Measurements from ENCODE around the gene GRN. TPM values are rescaled to one million over a fixed set of nuclear protein-coding genes. Genes with fewer than 3 reads are reported as not detected.
A peak's percentile ranks its signal among the peaks of the same experiment; 100 is the strongest.

GRN gene
- polyA plus RNA-seq, 1 of the 3 experiments (the other 2 are of a cell fraction), result 442 TPM

DNA sequence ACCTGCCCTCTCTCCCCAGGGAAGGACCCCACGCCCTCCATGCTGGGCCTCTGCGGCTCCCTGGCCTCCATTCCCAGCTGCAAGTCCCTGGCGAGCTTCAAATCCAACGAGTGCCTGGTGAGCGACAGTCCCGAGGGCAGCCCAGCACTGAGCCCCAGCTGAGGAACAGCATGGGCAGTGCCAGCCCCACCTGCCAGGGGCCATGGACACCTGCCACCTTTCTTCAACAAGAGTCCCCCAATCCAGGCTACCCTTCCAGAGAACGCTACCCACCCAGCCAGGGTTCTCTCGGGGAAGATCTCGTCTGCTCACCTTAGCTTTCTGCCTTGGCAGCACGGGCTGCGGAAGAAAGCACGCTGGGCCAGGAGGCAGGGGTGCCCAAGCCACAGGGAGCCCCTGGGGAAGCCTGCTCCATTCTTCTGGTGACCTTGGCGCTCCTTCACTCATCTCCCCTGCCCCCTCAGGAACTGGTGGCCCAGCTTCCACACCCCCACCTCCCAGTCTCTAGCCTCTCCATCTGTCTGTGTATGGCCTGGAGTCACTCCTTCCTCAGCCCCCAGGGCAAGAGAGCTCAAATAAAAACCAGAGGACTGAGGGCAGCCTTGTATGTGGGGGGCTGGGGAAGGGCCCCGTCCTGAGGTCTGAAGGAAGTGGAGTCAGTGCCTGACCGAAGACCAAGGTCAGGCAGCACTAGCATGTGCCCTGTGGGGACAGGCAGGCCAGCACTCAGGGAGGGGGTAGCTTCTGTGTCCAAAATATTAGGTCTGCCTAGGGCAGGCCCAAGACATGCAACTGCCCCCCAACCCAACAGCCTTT is 26.8 kb upstream of the GRN start:
- Histone ChIP-seq H3K27me3 (ENCODE audit: insufficient read depth) (no peaks in the 10 kb centered on the region), H3K9ac (no peak overlapping the region), H3K27ac (ENCODE audit: low read depth in 2 of 2, low read length in 1 of 2) (no peak overlapping the region), H3K79me2 (ENCODE audit: insufficient read depth) (no peaks in the 10 kb centered on the region), H3K4me2 (no peak overlapping the region), H3K4me3 (ENCODE audit: low read depth in 2 of 2, low read length in 1 of 2) (no peak overlapping the region), H3K9me3 (no peaks in the 10 kb centered on the region), H4K20me1 (ENCODE audit: insufficient read depth) (no peaks in the 10 kb centered on the region), H3K36me3 (replicated peaks in 1 of 2; ENCODE audit: control insufficient read depth in 1 of 2, insufficient read depth in 2 of 2, low read length in 1 of 2) (peaks cover 6 to 31% of the 10 kb centered on the region in 2 experiments), H3F3A (replicated peaks; ENCODE audit: insufficient read depth) (no peaks in the 10 kb centered on the region), H2AFZ (ENCODE audit: low read depth) (no peak overlapping the region), H3K9me2 (no peaks in the 10 kb centered on the region), H3K4me1 (ENCODE audit: control insufficient read depth in 1 of 2, insufficient read depth in 2 of 2, low read depth in 1 of 2, low read length in 1 of 2) (peaks cover 0 to 2% of the 10 kb centered on the region in 2 experiments; a peak in 1 of 4 replicates)
- CTCF ChIA-PET, result interaction anchor here (1.1 to 2.0 kb wide), 7 partner anchors 10 to 114 kb away, joined by 3 to 17 read pairs (median 4); partner anchors contain the start of gene RUNDC3A
- TF ChIP-seq EP300 (IDR thresholded peaks at IDR 0.05; ENCODE audit: borderline replicate concordance in 1 of 2, low read depth in 1 of 2, low read length in 1 of 2), result no peak
- TF ChIP-seq, protein P1, sequence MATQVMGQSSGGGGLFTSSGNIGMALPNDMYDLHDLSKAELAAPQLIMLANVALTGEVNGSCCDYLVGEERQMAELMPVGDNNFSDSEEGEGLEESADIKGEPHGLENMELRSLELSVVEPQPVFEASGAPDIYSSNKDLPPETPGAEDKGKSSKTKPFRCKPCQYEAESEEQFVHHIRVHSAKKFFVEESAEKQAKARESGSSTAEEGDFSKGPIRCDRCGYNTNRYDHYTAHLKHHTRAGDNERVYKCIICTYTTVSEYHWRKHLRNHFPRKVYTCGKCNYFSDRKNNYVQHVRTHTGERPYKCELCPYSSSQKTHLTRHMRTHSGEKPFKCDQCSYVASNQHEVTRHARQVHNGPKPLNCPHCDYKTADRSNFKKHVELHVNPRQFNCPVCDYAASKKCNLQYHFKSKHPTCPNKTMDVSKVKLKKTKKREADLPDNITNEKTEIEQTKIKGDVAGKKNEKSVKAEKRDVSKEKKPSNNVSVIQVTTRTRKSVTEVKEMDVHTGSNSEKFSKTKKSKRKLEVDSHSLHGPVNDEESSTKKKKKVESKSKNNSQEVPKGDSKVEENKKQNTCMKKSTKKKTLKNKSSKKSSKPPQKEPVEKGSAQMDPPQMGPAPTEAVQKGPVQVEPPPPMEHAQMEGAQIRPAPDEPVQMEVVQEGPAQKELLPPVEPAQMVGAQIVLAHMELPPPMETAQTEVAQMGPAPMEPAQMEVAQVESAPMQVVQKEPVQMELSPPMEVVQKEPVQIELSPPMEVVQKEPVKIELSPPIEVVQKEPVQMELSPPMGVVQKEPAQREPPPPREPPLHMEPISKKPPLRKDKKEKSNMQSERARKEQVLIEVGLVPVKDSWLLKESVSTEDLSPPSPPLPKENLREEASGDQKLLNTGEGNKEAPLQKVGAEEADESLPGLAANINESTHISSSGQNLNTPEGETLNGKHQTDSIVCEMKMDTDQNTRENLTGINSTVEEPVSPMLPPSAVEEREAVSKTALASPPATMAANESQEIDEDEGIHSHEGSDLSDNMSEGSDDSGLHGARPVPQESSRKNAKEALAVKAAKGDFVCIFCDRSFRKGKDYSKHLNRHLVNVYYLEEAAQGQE (IDR thresholded peaks at IDR 0.05; ENCODE audit: low read depth, low read length), result no peak
- no peak for TF ChIP-seq MEF2A (IDR thresholded peaks at IDR 0.05; ENCODE audit: borderline replicate concordance, low read depth)
- TF ChIP-seq USF1 (IDR thresholded peaks at IDR 0.05; ENCODE audit: borderline replicate concordance, low read depth), result no peak
- WGBS (ENCODE audit: low lambda C conversion rate), result 100% methylated on average over 5 of the region's 15 CpGs
- DNase-seq, result peak; percentile 23
- POLR2A ChIA-PET, result interaction anchor here (0.6 to 4.9 kb wide), 2 partner anchors 9 to 19 kb away, joined by 4 to 34 read pairs; partner anchors contain the start of gene RUNDC3A

DNA sequence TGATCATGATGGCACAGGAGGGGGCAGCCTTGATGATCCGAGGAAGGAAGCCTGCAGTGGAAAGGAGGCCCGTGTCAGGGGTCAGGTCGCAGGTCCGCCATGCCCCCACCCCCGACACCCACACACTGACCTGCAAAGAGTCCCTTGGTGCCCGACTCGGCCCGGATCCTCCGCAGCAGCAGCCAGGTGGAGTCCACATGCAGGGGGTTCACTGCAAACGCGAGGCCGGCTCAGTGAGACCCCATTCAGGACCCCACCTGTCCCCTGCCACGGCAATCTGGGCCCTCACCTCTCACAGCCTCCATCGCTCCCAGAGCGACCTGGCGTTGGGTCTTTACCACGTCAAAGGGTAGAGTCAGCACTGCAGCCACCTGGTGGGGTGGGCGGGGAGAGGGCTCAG is 25.0 kb upstream of the GRN start:
- Histone ChIP-seq H3K9ac (no peak overlapping the region), H3K4me2 (no peak overlapping the region), H3K27me3 (ENCODE audit: insufficient read depth) (no peaks in the 10 kb centered on the region), H3K9me2 (no peaks in the 10 kb centered on the region), H3K36me3 (replicated peaks in 1 of 2; ENCODE audit: control insufficient read depth in 1 of 2, insufficient read depth in 2 of 2, low read length in 1 of 2) (peaks cover 6 to 31% of the 10 kb centered on the region in 2 experiments), H3K9me3 (no peaks in the 10 kb centered on the region), H3K79me2 (ENCODE audit: insufficient read depth) (peaks cover 12% of the 10 kb centered on the region), H3F3A (replicated peaks; ENCODE audit: insufficient read depth) (no peaks in the 10 kb centered on the region), H2AFZ (ENCODE audit: low read depth) (no peak overlapping the region), H3K27ac (ENCODE audit: low read depth in 2 of 2, low read length in 1 of 2) (no peak overlapping the region), H4K20me1 (ENCODE audit: insufficient read depth) (no peaks in the 10 kb centered on the region), H3K4me3 (ENCODE audit: low read depth in 2 of 2, low read length in 1 of 2) (no peak overlapping the region), H3K4me1 (ENCODE audit: control insufficient read depth in 1 of 2, insufficient read depth in 2 of 2, low read depth in 1 of 2, low read length in 1 of 2) (peaks cover 0 to 10% of the 10 kb centered on the region in 2 experiments; a peak in 1 of 4 replicates)
- no peak for DNase-seq
- POLR2A ChIA-PET, result interaction anchor here (0.6 to 4.9 kb wide), 4 partner anchors 11 to 103 kb away, joined by 6 to 34 read pairs (median 12); partner anchors contain the start of genes RUNDC3A and UBTF
- CTCF ChIA-PET, result interaction anchor here (0.8 to 1.8 kb wide), 6 partner anchors 11 to 100 kb away, joined by 3 to 10 read pairs (median 4); partner anchors contain the start of gene UBTF
- WGBS (ENCODE audit: low lambda C conversion rate), result 80% methylated on average over 2 of the region's 18 CpGs
- TF ChIP-seq YY1 (IDR thresholded peaks at IDR 0.05; ENCODE audit: low read depth) (no peak), RXRA (IDR thresholded peaks at IDR 0.05; ENCODE audit: borderline replicate concordance, low read depth) (no peak), FOSL2 (IDR thresholded peaks at IDR 0.05; ENCODE audit: borderline replicate concordance, low read depth) (no peak), POLR2AphosphoS5 (IDR thresholded peaks at IDR 0.05; ENCODE audit: low read depth, low read length) (no peak), GABPA (IDR thresholded peaks at IDR 0.05; ENCODE audit: low read depth) (no peak), EP300 (IDR thresholded peaks at IDR 0.05; ENCODE audit: borderline replicate concordance in 1 of 2, low read depth in 1 of 2, low read length in 1 of 2) (no peak), SIN3A (IDR thresholded peaks at IDR 0.05; ENCODE audit: borderline replicate concordance, low read depth, low read length) (no peak), RAD21 (IDR thresholded peaks at IDR 0.05; ENCODE audit: low read length) (no peak), USF1 (IDR thresholded peaks at IDR 0.05; ENCODE audit: borderline replicate concordance, low read depth) (no peak), IRF3 (IDR thresholded peaks at IDR 0.05; ENCODE audit: low read depth, low read length) (no peak), MXI1 (IDR thresholded peaks at IDR 0.05; ENCODE audit: low read depth, low read length) (no peak)
- TF ChIP-seq, protein P1 (IDR thresholded peaks at IDR 0.05; ENCODE audit: low read depth, low read length), result no peak

All from SK-N-SH (cell line).